WTC11 (cell line): Measurements from ENCODE around the gene RIMS4. TPM values are rescaled to one million over a fixed set of nuclear protein-coding genes. Genes with fewer than 3 reads are reported as not detected.

ENCODE experiments used
- ATAC-seq: fragments of 200-7000 bp; cut with Tn5 transposase; 2 replicates; pipeline ENCODE4 v1.10.0; 2021; ENCODE audit warnings: mild to moderate bottlenecking, moderate library complexity
- CTCF ChIA-PET: fragments of 300-600 bp; sonication (Branson Sonifier 250); formaldehyde crosslinking; loops from one replicate; lab custom pipeline; 2021; ENCODE audit warnings: antibody characterized with exemption; lab: Charles Lee
- POLR2A ChIA-PET: fragments of 350-600 bp; sonication (Branson Sonifier 250); formaldehyde crosslinking; loops from one replicate; lab custom pipeline; 2021; ENCODE audit warnings: antibody characterized with exemption; lab: Charles Lee
- DNase-seq: peaks from one replicate; pipeline ENCODE4 v3.0.0; 2021; ENCODE audit warnings: low spot score
- H3K27ac Mint-ChIP-seq: 2 replicates; pipeline ENCODE4 v1.8.0; 2021; ENCODE audit warnings: mixed read lengths
- H3K27me3 Mint-ChIP-seq: 2 replicates; pipeline ENCODE4 v1.8.0; 2021; ENCODE audit warnings: low read depth, mild to moderate bottlenecking, moderate library complexity, mixed read lengths
- H3K36me3 Mint-ChIP-seq: 2 replicates; pipeline ENCODE4 v1.8.0; 2021; ENCODE audit warnings: mixed read lengths
- H3K4me1 Mint-ChIP-seq: 2 replicates; pipeline ENCODE4 v1.8.0; 2022; ENCODE audit warnings: mixed read lengths
- H3K4me3 Mint-ChIP-seq: 2 replicates; pipeline ENCODE4 v1.8.0; 2021; ENCODE audit warnings: mild to moderate bottlenecking, moderate library complexity, mixed read lengths
- H3K9me3 Mint-ChIP-seq: 2 replicates; pipeline ENCODE4 v1.8.0; 2021; ENCODE audit warnings: mixed read lengths
- AFF4 ChIP-seq: sonication (generic); formaldehyde crosslinking; IDR thresholded peaks from 2 replicates; pipeline ENCODE4 v1.8.1; 2023; ENCODE audit warnings: mild to moderate bottlenecking, missing genetic modification reagents, borderline replicate concordance
- AR ChIP-seq: fragments of 250-450 bp; sonication (Bioruptor Pico); IDR thresholded peaks from 2 replicates; pipeline ENCODE4 v1.9.0; 2021; ENCODE audit warnings: mild to moderate bottlenecking
- ATF2 ChIP-seq: sonication (generic); formaldehyde crosslinking; IDR thresholded peaks from 2 replicates; pipeline ENCODE4 v1.8.1; 2022; ENCODE audit warnings: low read depth, missing genetic modification reagents, borderline replicate concordance
- CDX4 ChIP-seq: fragments of 250-450 bp; sonication (Bioruptor Pico); IDR thresholded peaks from 2 replicates; pipeline ENCODE4 v1.9.0; 2021; ENCODE audit warnings: moderate library complexity, mild to moderate bottlenecking, inconsistent platforms, borderline replicate concordance
- CREM ChIP-seq: sonication (generic); formaldehyde crosslinking; IDR thresholded peaks from 2 replicates; pipeline ENCODE4 v1.8.1; 2022; ENCODE audit warnings: mild to moderate bottlenecking, missing genetic modification reagents, moderate library complexity
- E2F4 ChIP-seq: sonication (generic); formaldehyde crosslinking; IDR thresholded peaks from 2 replicates; pipeline ENCODE4 v1.8.1; 2022; ENCODE audit warnings: low read depth, mild to moderate bottlenecking, moderate library complexity, missing genetic modification reagents, borderline replicate concordance
- ELF4 ChIP-seq: sonication (generic); formaldehyde crosslinking; IDR thresholded peaks from 2 replicates; pipeline ENCODE4 v1.8.1; 2022; ENCODE audit warnings: low read depth, mild to moderate bottlenecking, moderate library complexity, missing genetic modification reagents
- ETV6 ChIP-seq: sonication (generic); formaldehyde crosslinking; IDR thresholded peaks from 2 replicates; pipeline ENCODE4 v1.8.1; 2022; ENCODE audit warnings: mild to moderate bottlenecking, missing genetic modification reagents
- GTF2I ChIP-seq: fragments of 250-450 bp; sonication (Bioruptor Pico); conservative IDR thresholded peaks from 2 replicates; pipeline ENCODE4 v1.4.0; 2021; ENCODE audit warnings: mild to moderate bottlenecking
- PREB ChIP-seq: sonication (generic); formaldehyde crosslinking; IDR thresholded peaks from 2 replicates; pipeline ENCODE4 v1.8.1; 2022; ENCODE audit warnings: mild to moderate bottlenecking, missing genetic modification reagents, moderate library complexity, borderline replicate concordance
- PRRX2 ChIP-seq: fragments of 250-450 bp; sonication (Bioruptor Pico); IDR thresholded peaks from 2 replicates; pipeline ENCODE4 v1.8.0; 2021; ENCODE audit warnings: mild to moderate bottlenecking
- ZBTB21 ChIP-seq: sonication (generic); formaldehyde crosslinking; IDR thresholded peaks from 2 replicates; pipeline ENCODE4 v1.8.1; 2023; ENCODE audit warnings: mild to moderate bottlenecking, missing genetic modification reagents, borderline replicate concordance
- ZMAT4 ChIP-seq: fragments of 250-450 bp; sonication (Bioruptor Pico); IDR thresholded peaks from 2 replicates; pipeline ENCODE4 v1.9.0; 2021; ENCODE audit warnings: mild to moderate bottlenecking
- ZNF121 ChIP-seq: sonication (generic); formaldehyde crosslinking; IDR thresholded peaks from 2 replicates; pipeline ENCODE4 v1.8.0; 2023; ENCODE audit warnings: missing genetic modification reagents
- ZNF138 ChIP-seq: sonication (generic); formaldehyde crosslinking; conservative IDR thresholded peaks from 2 replicates; pipeline ENCODE4 v1.8.1; 2022; ENCODE audit warnings: mild to moderate bottlenecking, moderate library complexity, missing genetic modification reagents
- ZNF317 ChIP-seq: sonication (generic); formaldehyde crosslinking; IDR thresholded peaks from 2 replicates; pipeline ENCODE4 v1.8.1; 2023; ENCODE audit warnings: low read depth, mild to moderate bottlenecking, moderate library complexity, missing genetic modification reagents, borderline replicate concordance
- ZNF396 ChIP-seq: fragments of 250-450 bp; sonication (Bioruptor Pico); IDR thresholded peaks from 2 replicates; pipeline ENCODE4 v1.8.0; 2021; ENCODE audit warnings: mild to moderate bottlenecking, moderate library complexity, borderline replicate concordance
- ZNF512 ChIP-seq: sonication (generic); formaldehyde crosslinking; IDR thresholded peaks from 2 replicates; pipeline ENCODE4 v1.8.1; 2022; ENCODE audit warnings: missing genetic modification reagents, borderline replicate concordance
- total RNA-seq: library from RNA; stranded (reverse); gene quantifications from 3 replicates; pipeline ENCODE4 v1.2.3, GENCODE V29; 2021

The RIMS4 gene
- total RNA-seq, 1 experiment from 2014 or later = 24.8 TPM

GRCh38 chr20:44721785-44722054 lies 88.6 kb downstream of the RIMS4 start (continued):
- TF ChIP-seq AR (CRISPR knock-in tag) (no peak), ZMAT4 (CRISPR knock-in tag) (no peak), PREB (CRISPR knock-in tag) (no peak), ZNF512 (CRISPR knock-in tag) (no peak), GTF2I (CRISPR knock-in tag) (no peak), PRRX2 (CRISPR knock-in tag) (no peak), ZBTB21 (CRISPR knock-in tag) (no peak)
- TF ChIP-seq, all 79 proteins: peak for 0

GRCh38 chr20:44720997-44721784 lies 89.2 kb downstream of the RIMS4 start:
- DNase-seq = no peak
- no peak for ATAC-seq
- TF ChIP-seq ZNF396 (no peak), PREB (CRISPR knock-in tag) (no peak), CDX4 (CRISPR knock-in tag) (no peak), ETV6 (CRISPR knock-in tag) (no peak), ZNF121 (no peak), ELF4 (CRISPR knock-in tag) (no peak), E2F4 (CRISPR knock-in tag) (no peak), ZNF138 (CRISPR knock-in tag) (no peak), ZNF317 (no peak), AFF4 (CRISPR knock-in tag) (no peak), ATF2 (no peak), CREM (CRISPR knock-in tag) (no peak)

More at GRCh38 chr20:44720997-44721784, 89.2 kb downstream of the RIMS4 start:
- H3K36me3 Mint-ChIP-seq = no peaks in the 10 kb centered on the region
- no peaks in the 10 kb centered on the region for H3K4me1 Mint-ChIP-seq
- H3K27ac Mint-ChIP-seq = no peak overlapping the region
- POLR2A ChIA-PET = interaction anchor here (0.6 kb wide), 1 partner anchor 35 kb away, joined by 3 read pairs; no protein-coding TSS in a partner anchor
- CTCF ChIA-PET = interaction anchor here (0.5 to 1.0 kb wide), 4 partner anchors 37 to 341 kb away, joined by 3 read pairs; no protein-coding TSS in a partner anchor
- H3K4me3 Mint-ChIP-seq = no peak overlapping the region
- no peaks in the 10 kb centered on the region for H3K27me3 Mint-ChIP-seq
- H3K9me3 Mint-ChIP-seq = no peaks in the 10 kb centered on the region
